Measurements from ENCODE around the gene PLP1.

The PLP1 gene

GRCh38 chrX:103830848-103831247, 54.2 kb downstream of the PLP1 start:
- DNase-seq (ENCODE audit: low spot score), result no peak

- DNase-seq (ENCODE audit: low spot score), result no peak
Observed at GRCh38 chrX:103831342-103831802, 54.7 kb downstream of the PLP1 start.

GRCh38 chrX:103831803-103832544, 55.3 kb downstream of the PLP1 start, which contains the start of gene RAB9B:
TSS of gene RAB9B (minus strand) at chrX:103832257. CDS start at chrX:103825784, 6,473 bp downstream.
- DNase-seq (ENCODE audit: low spot score), result peak; percentile 62

- DNase-seq (ENCODE audit: low spot score), result no peak
Observed at GRCh38 chrX:103839404-103839803, 62.8 kb downstream of the PLP1 start.

All from HuH-7 (cell line).